GM19043 (cell line): ENCODE data around the gene KCNC1.

ENCODE experiments used
- ATAC-seq: cut with Tn5 transposase; IDR thresholded peaks from one replicate; pipeline ENCODE4 v1.9.1; 2021; ENCODE audit warnings: low read depth; ENCODE audit not compliant: unreplicated experiment

Gene KCNC1

DNA sequence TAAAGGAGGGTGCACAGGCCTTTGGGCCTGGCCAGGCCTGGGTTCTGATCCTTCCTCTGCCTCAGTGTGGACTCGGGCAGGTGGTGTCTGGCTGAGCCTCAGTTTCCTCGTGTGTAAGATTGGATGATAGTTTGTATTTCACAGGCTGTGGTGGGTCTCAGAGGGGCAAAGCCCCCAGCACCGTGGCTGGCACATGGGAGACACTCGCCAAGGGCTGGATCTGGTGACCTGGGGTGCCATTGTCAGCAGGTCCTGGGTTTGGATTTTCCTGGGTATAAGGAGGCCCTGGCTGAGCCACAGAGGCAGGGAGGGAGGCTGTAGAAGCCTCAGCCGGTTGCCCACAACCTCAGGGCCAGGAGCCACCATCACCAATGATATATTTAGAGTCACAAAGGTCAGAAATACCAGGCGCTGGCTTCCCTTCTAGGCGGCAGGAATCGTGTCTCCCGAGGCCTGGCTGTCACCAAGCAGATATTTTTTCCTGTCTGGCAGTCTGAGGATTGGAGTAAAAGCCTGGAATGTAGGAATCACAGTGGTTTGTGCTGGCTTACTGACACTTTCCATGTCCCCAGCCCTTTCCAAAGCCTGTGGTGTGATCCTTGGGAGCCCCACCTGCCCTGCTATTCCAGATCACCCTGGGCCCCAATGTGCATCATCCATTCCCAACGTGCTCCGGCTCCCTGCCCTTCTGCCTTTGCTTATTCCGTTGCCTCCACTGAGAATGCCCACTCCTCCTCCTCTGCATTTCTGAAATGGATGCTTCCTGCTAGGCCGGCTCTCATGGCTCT, 15.6 kb downstream of the KCNC1 start:
- no peak for ATAC-seq

DNA sequence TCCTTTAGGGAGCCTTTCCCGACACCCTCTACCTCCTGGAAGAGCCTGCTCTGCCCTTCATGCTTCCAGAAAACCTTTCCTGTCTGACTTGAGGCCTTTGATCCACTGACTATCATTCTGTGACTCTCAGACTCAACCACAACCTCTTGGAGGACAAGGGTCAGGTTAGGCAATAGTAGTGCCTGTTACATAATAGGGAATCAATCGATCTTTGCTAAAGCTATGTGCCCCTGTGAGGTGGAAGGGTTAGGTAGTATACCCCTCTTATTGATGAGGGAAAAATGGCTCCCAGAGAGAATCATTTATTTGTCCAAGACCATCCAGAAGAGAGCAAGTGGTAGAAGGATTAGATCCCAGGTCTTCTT, 16.2 kb downstream of the KCNC1 start:
- ATAC-seq: no peak

DNA sequence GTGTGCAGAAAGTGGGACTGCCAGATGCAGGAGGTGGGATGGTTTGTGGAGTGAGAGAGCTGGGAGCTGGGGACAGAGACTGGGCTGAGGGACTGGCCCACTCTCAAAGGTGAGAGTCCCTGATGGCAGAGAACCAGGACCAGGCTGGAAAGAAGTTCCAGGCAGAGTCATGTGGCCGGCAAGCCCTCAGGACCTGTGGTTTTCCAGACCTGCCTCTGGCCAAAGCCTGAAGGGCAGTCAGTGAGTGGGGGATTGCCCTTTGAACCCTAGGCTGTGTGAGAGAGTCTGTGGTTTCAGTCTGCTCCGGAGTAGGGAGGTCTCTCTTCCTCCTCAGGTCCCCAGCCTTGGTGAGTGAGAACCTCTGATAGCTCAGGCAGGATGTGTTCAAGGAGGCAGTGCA, 17.0 kb downstream of the KCNC1 start:
- no peak for ATAC-seq

DNA sequence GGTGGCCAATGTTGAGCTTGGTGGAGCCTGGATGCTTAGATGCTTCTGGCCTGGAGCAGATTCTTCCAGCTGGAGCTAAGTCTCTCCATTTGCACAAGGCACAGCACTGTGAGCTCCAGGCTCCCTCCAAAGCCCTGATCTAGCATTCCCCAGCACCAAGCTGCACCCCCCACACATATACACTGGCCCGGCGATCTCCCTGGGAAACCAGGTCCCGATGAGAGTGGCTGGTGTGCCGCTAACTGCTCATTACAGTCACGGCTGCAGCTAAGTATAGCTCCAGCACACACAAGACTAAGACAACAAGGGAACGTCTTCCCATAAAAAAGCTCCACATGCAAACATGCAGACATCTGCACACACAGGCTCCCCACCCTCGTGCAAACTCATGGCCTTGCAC, 17.6 kb downstream of the KCNC1 start:
- ATAC-seq: no peak

DNA sequence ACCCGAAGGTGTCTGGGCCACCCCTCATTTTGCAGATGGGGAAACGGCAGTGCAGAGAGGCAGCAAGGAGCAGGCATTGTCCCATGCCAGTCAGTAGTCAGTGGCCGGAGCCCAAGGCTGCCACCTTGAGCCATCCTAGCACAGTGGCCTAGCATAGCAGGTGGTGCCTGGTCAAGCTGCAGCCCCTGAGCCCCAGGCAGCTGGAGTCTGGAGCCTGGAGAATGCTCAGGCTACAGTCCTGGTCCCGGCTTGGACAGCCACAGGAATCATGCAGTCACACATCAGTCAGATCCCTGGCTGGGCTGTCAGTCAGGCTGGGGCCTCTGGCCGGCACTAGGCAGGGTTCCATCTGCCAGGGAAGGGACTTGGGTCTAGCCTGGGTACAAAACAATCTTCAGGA, 18.6 kb downstream of the KCNC1 start:
- no peak for ATAC-seq

DNA sequence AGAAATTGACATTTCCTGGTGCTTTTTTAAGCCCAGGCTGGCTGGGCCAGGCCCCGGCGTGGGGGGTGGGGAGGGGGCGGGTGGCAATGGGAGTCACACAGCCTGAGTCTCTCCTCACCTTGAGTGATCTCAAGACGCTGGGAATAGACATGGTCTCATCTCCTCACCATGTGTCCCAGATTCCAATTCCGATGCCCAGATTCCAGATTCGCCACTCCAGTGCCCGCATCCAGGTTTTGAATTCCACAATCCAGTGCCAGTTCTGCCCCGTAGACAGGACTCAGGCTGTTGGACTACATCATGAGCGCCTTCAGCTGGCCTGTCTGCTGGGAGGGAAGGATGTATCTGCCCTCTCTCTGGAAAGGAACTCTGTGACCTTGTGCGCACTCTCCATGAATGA, 19.1 kb downstream of the KCNC1 start:
- no peak for ATAC-seq

DNA sequence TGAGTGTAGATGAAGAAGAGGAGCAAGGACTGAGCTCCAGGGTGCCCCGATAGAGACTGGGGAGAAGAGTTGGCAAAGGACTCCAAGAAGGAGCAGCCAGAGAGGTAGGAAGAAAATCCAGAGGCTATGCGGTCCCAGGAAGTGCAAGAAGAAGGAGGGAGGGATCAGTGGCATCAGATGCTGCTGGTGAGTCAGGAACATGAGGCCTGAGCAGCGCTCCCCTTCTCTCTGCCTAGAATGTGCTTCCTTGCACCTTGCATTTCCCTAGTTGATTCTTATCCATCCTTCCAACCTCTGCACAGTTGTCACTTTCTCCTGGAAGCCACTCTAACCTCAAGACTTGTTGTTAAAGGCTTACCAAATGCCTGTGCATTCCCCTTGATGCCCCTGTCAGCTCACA, 21.3 kb downstream of the KCNC1 start:
- ATAC-seq: no peak

DNA sequence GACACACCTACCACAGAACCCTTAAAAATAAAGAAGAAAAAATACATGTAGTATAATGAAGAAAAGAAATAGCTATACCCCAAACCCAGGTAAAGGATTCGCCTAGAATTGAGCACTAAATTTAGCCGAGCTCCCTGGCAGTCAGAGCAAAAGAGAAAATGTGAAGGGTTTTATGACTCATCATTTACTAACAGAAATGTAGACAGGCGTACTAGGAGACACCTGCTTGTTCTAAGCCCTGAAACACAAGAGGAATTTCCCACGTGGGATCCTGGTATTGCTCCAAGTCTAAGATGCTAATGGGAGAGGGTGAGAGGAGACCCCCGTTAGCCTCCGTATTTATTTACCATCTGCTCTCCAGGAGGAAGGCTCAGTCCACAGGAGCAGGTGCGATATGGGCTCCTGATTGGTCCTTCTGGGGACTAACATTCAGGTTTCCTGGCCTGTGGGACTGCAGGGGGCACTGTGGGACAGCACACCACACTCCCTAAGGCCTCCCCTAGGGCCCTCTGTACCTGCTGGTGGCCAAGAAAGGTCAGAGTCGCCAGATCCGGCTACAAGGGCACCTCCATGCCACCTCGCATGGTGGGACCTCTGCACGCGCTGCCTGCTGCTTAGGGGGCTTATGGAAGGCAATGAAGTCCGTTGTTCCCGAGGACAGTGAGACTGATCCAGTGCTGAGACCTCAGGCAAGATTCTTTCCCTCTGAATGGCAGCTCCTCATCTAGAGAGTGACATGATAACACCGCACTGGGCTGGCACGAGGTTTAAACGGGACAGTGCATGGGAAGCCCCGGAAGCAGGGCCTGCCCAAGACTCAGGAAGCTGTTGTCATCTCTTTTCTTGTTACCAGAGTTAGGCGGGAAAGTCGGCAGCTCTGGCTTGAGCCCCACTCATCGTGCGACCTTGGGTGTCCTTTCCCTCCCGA, 25.8 kb downstream of the KCNC1 start:
- ATAC-seq: peak; percentile 70

DNA sequence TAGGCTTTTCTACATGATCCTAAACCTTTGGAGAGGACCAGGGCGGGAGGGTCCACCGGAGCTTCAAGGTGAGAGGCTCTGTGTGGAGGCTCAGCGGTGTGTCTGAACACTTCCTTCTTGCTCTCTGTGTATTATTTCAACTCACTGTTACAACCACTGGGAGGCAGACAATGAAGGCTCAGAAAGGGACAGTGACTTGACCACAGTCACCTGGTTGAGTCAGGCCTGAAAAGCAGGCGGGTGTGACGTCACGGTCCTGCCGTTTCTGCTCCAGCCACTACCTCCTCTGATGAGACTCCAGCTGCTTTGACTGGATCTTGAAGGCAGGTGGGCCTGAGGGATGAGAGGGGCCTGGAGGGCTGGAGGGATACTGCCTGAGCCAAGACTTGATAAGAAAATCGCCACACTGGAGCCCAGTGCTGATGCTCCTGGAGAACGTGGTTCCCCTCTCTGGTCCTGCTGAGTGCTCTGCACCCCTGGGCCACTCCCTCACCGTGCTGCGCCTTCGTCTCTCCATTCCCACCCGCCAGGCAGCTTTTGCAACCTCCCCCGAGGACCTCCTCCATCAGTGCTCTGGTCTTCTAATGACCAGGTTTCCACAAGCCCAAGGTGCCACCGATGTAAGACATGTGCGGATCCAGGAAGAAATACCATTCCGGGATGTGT, 27.9 kb downstream of the KCNC1 start:
- no peak for ATAC-seq

DNA sequence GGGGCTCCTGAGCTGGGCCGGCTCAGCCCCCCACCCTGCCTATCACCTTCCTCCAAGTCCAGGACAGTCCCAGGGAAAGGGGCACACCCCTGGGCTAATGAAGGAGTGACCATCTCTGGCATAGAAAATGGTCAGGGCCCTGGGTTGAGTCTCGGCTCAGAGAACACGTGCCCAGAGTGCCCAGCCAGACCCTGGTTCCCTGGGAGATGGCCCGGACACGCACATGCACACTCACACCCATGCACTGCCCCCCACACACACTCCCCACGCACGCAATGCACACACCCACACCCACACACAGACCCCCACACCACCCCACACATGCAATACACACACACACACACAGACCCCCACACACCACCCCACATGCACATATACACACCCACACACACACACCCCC, 28.7 kb downstream of the KCNC1 start:
- ATAC-seq: no peak

DNA sequence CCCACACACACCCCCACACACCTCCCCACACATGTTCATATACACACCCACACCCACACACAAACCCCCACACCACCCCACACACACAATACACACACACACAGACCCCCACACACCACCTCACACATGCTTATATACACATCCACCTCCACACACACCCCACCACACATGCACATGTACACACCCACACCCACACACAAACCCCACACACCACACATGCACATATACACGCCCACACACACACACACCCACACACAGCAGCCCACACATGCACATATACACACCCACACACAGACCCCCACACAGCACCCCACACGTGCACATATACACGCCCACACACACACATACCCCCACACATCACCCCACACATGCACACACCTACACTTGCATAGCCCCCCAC, 29.1 kb downstream of the KCNC1 start:
- no peak for ATAC-seq

DNA sequence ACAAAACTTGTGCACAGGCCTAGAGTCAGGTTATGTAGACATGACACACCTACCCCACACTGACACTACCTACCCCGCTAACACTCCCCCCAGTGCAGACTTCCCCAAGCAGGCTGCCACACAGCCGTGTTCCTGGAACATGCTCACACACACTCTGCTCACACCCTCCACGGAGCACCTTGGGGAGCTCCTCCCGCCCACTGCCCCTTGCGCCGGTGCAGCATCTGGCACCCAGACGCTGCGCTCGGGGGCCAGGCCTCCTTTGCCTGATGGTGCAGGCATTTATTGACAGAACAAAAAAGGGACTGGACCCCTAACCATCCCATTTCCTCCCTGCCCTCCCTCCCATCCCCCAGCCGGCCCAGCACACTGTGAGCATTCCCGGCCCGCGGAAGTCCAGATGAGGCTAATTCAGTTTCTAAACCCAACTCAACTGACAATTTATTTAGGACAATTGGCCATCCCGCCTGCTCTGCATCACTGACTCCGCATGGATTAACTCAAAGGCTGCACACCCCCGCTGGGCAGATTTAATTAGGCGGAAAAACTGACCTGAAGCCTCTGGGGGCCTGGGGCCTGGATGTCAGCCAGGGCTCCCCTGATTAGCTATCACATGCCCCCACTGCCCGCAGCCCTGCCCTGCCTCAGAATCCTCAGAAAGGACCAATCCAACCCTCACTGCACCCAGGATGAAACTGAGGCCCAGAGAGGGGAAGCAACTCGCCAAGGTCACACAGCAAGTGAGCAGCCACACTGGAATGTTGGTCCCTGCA, 30.1 kb downstream of the KCNC1 start:
- ATAC-seq: no peak

DNA sequence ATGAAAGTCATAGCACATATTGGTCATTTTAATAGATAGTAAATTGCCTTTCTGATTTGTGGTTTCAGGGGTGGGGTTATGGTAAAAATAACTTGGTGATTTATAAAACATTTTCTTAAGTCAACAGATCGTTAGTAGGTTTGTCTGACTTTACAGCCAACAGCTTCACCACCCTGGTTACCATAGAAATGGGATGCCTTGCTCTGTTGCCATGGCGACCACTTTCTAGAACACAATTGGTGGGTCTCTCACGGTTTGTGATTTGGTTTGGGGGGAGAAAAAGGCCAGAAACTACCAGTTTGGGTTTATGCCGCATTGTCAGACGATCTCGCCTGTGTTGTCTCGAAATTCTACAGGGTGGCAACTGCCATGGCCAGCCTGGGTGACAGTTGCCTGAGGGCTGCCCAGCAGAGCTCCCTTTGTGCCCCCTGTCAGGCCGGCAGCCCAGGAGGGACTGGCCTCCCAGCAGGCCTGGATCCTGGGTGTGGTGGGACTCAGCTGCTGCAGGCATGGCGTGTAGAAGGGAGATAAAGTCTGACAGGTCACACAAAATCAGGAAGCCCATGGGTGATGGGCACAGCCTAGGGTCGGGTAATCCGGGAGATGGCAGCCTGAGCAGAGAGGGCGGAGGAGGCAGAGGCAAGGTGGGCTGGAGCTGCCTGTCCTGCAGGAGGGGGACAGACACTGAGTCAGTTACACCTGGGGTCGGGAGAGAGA, 30.9 kb downstream of the KCNC1 start:
- ATAC-seq: no peak

DNA sequence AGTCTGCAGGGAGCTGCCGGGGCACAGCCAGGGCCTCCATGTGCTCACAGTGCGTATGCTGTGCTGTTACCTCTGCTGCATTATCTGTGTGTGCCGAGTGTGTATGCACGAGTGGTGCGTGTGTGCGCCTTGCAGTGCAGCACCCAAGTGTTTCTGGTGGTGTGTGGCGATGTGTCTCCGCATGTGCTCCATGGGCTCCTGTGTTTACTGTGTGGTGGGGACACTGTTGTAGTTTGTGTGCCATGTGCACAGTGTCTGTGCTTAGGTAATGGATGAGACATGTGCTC, 31.4 kb downstream of the KCNC1 start:
- ATAC-seq: no peak

DNA sequence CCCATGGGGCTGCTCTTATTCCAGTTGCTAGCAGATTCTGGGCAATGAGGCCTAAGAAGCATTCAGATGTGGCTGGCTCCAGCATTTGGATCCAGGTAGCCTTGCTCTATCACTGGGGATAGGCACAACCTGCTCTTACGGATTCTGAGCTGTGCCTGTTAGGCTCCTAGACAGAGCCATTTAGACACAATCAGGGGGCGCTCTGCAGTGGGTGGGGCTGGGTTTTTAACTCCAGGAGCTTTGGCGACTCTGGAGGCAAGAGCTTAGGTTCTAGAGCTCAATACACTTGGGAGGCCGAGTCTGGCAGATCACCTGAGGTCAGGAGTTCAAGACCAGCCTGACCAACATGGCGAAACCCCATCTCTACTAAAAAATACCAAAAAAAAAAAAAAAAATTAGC, 32.0 kb downstream of the KCNC1 start:
- ATAC-seq: no peak

DNA sequence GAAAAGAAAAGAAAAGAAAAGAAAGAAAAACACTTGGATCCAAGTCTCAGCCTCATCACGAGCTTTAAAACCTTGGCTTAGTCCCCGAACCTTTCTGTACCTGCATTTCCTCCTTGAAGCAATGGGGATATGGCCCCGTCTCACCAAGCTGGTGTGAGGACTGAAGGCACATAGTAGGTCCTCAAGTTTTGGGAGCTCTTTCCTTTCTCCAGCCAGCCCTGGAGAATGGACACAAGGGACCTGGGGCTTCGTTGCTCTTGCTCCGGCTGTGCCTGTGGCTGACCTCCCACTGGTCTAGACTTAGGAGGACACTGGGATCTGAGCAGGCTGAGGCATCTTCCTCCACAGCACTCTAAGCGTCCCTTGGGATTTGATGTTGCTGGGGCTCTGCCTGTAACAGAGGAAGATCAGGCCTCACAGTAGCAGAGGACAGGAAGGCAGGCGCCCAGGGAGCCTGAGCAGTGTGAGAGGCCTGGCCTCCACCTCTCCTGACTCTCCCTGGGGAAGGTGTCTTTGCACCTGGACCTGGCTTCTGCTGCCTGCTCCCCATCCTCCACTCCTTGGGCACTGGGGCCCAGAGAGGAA, 32.8 kb downstream of the KCNC1 start:
- no peak for ATAC-seq

DNA sequence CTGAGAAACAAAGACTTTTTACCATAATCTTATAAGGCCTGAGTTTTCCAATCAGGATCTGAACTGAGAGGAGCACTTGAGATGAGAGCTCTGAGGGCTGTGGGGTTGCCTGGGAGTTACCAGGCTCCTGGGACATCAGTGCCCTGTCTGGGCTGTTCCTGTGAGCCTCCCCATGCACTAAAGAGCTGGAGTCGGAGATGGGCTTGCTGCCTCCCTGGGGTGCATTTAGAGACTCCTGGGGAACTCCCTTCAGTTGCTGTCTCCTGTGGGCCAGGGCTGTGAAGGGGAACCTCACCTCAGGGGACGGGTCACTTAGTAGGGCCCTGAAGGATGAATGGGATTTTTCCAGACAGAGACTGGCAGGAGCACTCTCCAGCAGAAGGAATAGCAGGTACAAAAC, 33.3 kb downstream of the KCNC1 start:
- no peak for ATAC-seq

DNA sequence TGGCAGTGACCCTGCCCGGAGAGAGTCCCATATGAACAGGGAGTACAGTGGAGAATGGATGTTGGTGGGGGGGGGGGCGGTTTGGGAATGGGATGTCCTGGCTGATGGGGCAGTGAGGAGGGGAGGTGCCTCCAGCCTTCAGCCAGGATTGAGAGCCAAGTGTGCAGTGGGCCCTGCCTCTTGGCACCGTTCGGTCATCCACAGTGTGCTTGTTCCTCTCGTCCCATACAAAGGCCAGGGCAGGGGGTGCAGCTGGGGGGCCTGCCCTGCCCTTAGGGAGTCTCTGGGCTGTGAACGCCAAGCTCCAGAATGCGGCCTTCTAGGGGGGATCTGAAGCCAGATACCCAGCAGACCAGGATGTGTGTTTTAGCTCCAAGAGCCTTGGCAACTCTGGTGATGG, 34.0 kb downstream of the KCNC1 start:
- ATAC-seq: no peak

DNA sequence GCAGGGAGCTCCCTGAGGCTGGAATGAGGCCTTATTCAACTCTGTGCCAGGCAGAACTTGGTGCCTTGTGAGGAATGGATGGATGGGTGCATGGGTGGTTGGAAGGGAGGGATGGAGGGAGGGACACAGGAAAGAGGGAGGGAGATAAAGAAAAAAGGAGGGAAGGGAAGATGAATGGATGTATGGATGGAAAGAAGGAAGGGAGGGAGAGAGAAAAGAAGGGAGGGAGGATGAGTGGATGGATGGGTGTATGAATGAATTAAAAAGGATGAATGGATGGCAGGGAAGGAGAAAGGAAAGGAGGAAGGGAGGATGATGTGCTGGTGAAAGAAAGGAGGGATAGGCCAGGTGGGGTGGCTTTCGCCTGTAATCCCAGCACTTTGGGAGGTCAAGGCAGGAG, 34.6 kb downstream of the KCNC1 start:
- no peak for ATAC-seq
